HG03045 (cell line): ENCODE data around the gene RAD1.
A peak's percentile ranks its signal among the peaks of the same experiment; 100 is the strongest.
"Not testable (repeated sequence)": the region's sequence is repeated elsewhere in the genome, so short reads cannot be mapped to it uniquely, and the experiment has no call there.

Experiments
- ATAC-seq: cut with Tn5 transposase; IDR thresholded peaks from one replicate; pipeline ENCODE4 v1.9.1; 2021; ENCODE audit warnings: mild to moderate bottlenecking, moderate library complexity; ENCODE audit not compliant: unreplicated experiment

Gene RAD1, protein sequence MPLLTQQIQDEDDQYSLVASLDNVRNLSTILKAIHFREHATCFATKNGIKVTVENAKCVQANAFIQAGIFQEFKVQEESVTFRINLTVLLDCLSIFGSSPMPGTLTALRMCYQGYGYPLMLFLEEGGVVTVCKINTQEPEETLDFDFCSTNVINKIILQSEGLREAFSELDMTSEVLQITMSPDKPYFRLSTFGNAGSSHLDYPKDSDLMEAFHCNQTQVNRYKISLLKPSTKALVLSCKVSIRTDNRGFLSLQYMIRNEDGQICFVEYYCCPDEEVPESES

DNA sequence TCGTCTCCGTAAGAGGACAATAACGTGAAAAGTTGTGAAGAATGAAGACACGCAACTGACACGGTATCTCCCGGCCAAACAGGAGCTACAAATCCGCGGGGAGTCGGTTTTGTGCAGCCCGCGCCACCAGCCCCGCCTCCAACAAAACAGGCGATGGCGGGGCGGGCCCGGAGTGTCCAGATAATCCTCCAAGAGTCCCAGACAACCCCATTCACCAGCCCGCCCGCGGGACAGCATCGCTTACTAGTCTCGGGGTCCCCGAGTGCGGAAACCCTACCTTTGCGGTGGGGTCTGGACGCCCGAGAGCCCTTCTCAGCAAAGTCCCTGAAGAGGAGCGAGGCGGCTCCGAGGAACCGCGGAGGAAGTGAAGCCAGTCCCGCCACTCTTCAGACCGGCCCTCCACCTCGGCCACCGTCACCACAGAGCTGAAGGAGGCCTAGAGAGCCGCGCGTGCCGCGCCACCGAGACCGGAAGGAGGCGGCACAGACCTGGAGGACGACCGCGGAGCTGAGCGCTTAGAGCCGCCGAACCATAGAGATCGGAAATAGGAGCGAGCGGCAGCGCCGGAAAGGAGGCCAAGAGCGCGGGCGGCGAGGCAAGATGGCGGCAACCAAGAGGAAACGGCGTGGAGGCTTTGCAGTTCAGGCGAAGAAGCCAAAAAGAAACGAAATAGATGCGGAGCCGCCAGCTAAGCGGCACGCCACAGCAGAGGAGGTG lies at the start of gene RAD1, which contains the start of gene BRIX1:
RAD1 (minus strand) TSS at position 366 of the 717 bp plus-strand sequence. CDS start 612 bp downstream, outside the sequence.
BRIX1 (plus strand) TSS at position 573 of the 717 bp plus-strand sequence; CDS start at position 601, 28 bp downstream.
- ATAC-seq: peak; percentile 99

DNA sequence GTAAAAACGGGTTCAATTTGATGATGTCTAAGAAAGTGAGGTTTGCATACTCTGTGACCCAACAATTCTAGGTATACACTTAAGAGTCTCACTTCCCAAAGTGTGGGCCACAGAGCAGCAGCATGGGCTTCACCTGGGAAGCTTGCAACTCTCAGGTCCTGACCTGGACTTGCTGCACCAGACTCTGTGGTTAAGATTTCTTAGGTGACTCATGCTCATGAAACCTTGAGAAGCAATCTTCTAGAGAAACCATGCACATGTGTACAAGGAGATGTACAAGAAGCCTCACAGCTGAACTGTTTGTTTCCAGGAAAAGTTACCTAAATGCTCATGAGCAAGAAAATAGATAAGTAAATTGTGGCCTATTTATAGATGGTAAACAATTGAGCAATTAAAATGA lies 44.0 kb upstream of the RAD1 start:
- peak; percentile 97 for ATAC-seq

DNA sequence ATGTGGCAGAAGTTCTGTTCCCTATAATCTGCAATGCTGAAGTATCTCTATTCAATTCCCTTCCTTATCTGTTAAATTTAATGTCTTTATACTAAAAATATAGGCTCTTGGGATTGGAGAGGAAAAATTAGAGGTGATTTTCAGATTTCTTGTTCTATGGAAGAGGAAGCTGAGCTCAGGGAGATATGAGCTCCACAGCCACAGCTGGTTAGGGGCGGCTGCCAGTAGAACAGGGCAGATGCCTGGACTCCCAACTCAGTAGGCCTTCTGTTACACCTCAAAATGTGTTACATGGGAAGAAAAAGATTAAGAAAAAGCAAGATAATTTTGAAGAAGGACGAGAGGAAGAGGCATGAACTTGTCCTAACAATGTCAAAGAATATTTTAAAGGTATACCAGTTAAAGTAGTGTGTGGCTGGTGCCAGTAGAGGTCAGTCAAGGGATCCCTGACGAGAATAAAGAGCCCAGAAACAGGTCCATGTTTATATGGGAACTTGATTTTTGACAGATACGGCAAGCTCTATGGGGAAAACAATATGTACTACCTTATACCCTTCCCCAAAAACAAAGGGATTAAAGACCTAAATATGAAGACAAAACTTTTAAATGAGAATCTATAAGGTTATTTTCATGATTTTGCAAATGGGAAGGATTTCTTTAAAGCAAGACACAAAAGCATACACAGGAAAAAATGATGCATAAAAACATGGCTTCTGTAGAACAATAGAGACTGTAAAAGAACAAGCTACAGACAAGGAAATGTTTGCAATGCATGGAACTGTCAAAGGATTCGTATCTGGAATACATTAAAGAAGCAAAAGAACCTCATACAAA lies 42.8 kb upstream of the RAD1 start:
- ATAC-seq: no peak

DNA sequence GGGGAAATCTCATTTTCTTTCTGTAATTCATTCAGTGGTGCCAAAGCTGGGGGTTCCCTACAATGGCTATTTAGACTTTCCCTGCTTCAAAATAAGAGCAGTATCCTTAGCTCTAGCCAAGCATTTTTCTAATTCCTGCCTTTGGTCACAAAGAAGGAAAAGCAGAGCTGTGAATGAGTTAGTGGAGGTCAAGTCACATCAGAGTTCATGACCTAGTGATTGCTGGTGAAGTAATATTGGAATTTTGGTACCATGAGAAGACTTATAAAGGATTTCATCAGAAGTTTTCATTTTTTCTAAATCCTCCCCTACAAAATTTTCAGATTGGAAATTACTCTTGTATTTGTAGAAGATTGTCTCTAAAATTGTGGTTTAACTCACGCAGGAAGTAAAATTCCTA lies 42.0 kb upstream of the RAD1 start:
- ATAC-seq: no peak

DNA sequence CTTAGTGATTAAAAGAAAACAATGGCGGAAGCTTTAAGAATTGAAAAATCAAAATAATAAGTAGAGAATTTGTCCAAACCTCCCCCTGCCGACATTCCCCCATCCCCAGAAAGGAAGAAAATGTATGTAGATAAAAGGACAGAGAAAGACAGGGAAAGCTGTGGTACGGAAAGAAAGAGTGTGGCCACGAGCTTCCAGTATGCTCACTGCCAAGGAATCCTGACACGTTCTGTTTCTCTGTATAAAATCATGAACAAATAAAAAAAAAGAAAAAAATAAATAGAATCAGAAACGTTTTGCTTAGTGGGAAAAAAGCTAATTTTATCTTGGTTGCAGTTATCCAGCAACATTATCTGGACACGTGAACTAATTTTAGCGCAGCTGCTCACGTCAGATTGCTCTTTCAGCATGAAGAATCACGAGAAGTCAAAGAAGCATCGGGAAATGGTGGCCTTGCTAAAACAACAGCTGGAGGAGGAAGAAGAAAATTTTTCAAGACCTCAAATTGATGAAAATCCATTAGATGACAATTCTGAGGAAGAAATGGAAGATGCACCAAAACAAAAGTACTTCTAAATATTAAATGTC lies 29.2 kb upstream of the RAD1 start:
- no peak for ATAC-seq

DNA sequence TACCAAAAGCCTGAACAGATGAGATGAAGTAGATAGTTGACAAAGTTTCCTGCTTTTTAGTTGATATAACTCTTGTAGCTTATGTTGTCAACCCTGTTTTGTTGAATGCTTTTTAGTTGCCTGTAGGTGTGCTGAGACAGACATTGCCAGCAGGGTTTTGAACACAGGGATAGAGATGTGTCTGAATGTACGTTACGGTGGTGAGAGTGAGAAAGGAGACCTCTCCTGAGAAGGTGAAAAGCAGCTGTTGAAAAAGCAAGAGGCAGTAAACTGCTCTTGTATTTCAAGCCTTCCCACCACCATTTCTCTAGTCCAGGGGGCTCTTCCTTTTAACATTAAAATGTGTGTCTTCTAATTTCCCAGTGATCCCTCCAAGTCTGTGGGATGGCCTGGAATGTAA lies 28.7 kb upstream of the RAD1 start:
- no peak for ATAC-seq

DNA sequence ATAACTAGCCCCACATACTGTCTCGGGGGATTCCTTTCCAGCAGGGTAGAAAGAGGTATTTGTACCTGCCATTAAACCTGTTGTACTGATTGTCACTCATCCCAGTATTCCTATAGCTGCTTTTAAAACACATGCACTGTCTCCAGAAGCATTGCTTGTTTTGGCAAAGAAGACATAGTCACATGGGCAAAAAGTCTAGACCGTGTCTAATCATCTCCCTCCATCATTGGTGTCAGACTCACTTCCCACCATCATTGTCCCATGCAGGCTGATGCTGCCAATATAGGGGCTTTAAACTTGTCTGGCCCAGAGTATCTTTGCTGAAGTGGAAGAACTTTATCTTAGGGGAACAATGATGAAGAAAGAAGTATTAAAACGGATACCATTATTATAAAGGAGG lies 26.6 kb upstream of the RAD1 start:
- no peak for ATAC-seq

DNA sequence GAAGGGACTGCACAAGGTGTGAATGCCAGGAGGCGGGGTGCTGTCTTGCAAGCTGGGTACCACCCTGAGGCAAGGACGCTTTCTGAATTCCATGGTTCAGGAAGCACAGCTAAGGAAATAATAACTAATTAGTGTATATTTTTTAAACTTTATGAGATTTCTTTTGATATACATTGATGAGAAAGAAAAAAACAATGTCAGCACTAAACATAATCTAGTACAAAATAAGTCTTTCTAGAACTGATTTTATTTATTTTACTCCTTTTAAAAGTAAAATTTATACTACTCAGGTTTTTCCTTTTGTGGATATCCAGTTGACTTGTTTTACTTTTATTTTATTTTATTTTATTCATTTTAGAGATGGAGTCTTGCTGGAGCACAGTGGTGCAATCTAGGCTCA lies 17.6 kb upstream of the RAD1 start:
- no peak for ATAC-seq

DNA sequence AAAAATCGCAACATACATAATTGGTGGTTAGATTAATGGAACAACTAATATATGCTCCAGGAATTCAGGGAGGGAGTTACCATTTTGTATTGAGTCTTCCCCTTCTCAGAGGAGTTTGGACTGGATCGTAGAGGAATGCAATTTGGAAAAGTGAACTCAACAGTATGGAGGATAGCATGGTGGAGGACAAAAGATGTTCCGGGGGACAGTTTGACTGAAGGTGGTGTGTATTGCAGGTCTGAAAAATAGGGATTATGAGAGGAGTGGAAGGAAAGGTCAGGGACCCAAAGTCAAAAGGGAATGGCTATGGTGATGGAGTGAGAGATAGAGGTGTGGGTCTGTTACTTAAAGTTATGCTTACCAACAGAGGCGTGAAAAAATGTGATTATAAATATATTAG lies 15.6 kb upstream of the RAD1 start:
- no peak for ATAC-seq

DNA sequence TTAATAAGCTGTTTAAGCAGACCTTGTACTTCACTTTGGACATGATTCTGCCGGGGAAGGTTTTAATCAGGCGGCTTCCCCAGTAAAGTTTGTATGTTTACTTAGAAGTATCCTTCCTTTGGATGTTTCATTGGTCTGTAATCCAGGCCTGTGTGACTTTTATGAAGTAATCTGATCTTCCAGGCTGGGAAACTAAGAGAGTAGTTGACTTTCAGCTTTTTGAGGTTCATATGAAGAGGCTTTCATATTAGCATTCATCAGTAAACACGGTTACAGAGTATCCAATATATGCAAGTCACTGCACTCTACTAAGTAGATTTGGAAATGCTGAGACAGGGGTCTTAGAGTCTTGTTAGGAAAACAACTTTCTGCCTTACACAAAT lies 15.1 kb upstream of the RAD1 start:
- ATAC-seq: no peak

DNA sequence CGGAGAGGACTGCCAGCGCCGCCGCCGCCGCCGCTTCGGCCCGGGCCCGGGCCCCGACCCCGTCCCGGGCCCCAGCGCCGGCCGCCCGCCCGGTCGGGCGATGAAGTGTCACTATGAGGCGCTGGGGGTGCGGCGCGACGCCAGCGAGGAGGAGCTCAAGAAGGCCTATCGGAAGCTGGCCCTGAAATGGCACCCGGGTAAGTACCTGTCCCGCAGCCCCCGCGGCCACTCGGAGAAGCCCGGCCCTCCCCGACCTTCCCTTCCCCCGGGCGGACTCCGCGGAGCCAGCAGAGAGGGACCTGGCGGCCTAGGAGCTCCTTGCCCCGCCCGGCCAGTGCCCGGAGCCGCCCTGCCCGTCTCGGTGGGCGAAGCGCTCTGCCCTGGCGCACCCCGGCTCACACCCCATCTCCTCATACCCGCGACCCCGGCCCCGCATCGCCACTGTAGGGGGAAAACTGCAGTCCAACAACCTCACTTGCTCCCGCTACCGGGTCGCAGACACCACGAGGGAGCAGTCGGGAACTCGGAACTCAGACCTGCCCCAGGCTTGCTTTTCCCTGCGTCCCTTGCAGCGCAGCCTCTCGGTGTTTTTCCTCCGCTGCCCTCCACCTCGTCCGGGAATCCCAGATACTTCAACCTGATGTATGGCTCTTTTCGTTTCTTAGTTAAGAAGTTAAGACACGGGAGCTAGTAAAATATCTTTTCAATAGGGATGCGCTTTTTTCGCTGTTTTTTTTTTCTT lies 14.6 kb upstream of the RAD1 start:
- peak; percentile 79 for ATAC-seq

DNA sequence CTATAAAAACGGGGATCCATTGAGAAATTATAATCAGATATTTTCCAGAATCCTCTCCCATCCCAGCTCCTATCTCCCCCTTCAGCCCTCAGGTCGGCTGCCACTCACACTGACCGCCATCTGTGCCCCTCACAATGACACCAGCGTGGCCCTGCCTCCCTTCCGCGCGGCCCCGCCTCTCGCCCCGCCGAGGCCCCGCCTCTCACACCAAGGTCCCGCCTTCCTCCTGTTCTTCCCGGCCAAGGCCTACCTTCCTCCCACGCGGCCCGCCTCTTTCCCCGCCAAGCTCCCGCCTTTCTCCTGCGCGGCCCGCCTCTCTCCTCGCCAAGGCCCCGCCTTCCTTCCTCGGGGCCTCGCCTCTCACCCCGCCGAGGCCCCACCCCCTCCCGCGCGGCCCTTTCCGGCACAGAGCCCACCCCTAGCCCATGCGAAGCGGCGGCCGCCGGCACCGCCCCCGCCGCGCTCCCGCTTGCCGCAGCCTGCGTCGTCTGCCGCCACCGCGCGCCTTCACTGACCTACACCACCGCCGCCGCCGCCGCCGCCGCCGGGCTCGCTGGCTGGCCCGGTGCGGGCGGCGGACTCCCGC lies 13.9 kb upstream of the RAD1 start, which contains the start of gene DNAJC21:
DNAJC21 (plus strand) TSS at position 426 of the 586 bp plus-strand sequence. CDS start 261 bp downstream, outside the sequence.
- ATAC-seq: peak; percentile 87

DNA sequence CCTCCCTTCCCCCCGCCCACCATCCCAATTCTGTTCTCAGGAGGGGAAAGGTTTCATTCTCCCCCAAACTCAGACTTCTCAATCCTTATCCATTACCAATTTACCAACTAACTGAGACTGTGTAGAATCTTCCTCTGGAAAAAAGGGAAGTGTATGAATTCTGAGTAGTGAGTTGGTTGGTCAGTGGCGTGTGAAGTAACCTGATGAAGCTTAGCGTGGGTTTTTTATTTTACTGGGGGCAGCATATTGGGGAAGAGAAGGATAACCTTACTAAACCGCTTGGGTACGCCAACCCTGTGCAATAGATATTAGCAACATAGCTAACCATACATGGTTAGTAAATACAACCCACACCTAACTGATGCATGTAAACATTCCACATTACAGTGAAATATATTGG lies 13.0 kb upstream of the RAD1 start:
- no peak for ATAC-seq

DNA sequence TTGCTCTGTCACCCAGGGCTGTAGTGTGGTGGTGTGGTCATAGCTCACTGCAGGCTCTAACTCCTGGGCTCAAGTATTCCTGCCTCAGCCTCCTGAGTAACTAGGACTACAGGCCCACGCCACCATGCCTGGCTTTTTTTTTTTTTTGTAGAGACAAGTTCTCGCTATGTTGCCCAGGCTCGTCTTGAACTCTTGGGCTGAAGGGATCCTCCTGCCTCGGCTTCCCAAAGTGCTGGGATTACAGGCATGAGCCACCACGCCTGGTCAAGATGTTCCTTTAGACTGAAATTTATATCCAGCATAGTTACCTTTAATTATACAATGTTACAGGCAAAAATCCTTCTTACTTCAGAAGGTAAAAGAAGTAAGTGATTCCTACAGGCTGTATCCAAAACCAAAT lies 12.5 kb upstream of the RAD1 start:
- ATAC-seq: no peak

DNA sequence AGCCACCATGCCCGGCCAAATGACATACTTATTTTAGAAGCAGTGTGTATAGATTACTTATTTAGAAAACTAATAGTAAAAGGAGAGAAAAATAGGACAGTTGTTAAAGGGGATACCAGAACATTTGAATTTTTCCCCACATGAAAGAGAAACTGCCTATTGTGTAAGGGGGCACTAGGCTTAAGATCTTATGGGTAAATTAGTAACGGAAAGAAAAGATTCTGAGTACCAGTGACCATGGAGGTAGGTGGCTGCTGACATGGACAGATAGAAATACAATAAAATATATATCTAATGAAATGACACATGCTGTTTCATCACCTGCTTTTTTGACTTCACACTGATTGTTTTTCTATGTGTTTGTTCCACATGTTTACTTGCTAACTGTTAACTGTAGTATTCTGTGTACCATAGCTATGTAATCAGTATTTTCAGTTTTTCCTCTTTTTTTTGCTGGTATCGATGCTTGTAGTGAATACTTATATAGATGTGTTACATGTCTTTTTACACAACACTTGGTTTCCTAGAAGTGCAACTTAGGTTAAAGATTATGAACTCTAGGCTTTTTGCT lies 11.1 kb upstream of the RAD1 start:
- ATAC-seq: no peak

DNA sequence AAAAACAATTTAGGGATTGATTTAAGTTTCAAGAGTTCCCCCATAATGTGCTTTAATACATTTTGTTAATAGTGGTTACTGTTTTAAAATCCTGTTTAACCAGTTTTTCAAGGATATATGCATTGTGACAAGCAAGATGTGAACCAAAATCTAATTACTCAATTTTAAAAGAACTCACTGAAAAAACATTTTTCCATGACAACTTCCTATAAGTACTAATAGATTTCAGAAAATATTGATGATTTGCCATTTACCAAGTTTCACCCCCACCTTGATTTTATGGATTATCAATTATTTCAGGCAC lies 9.1 kb upstream of the RAD1 start:
- no peak for ATAC-seq

DNA sequence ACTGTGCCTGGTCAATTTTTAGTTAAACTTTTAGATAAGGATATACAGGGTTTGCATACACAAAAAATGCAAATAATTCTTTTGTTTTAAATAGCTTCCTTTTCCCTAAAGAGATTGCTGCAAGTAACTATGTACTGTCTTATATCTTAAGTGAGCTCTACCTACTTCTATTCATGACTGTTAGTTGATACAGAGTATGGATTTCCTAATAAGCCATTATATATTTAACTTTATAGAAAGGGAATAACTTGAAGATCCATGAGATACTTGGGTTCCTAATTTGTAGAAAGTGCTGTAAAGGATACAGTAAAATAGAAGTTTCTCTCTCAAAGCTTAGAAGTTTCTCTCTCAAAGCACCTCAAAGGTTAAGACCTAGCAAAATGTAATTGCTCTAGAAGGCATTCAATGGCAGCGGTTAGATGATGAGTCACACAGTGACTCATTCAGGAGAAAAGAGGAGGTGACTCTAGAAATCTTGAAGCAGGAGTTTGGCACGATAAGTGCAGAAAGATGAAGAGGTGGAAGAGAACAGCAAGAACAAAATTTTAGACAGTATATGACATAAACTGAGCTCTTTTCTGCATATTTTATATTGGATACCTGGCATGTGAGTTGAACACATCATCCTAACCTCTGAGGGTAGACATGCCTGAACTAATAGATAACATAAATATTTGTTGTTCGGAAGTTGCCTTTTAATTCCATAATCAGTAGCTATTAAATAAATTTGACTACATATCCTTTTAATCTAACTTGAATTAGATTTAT lies 8.6 kb upstream of the RAD1 start:
- peak; percentile 51 for ATAC-seq

DNA sequence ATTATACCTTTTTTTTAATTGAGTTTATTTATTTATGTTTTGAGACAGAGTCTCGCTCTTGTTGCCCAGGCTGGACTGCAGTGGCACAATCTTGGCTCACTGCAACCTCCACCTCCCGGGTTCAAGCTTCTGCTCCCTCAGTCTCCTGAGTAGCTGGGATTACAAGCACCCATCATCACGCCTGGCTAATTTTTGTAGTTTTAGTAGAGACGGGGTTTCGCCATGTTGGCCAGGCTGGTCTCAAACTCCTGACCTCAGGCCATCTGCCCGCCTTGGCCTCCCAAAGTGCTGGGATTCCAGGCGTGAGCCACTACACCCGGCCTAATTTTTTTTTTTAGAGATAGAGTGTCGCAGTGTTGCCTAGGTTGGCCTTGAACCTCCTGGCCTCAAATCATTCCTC lies 8.0 kb upstream of the RAD1 start:
- not testable (repeated sequence) for ATAC-seq

DNA sequence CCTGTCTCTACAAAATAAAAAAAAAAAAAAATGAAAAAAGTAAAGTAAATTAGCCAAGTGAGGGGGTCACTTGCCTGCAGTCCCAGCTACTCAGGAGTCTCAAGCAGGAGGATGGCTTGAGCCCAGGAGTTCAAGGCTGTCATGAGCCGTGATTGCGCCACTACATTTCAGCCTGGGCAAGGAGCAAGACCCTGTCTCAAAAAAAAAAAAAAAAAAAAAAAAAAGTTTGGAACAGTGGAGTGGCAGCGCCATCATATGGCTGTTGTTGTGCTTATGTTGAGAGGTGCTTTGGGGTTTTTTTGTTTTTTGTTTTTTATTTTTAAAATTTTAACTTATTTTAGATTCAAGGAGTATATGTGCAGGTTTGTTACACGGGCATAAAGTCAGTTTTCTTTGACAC lies 3.8 kb upstream of the RAD1 start:
- no peak for ATAC-seq
